Tibial nerve (tissue), 4 donors: ENCODE results near the gene SLC39A10. TPM values are rescaled to one million over a fixed set of nuclear protein-coding genes. Genes with fewer than 3 reads are reported as not detected.

Experiments
- DNase-seq, 2 donors: peaks; one replicate each; pipeline ENCODE4 v3.0.0-alpha.2; 2019; ENCODE audit warnings: low spot score in 2 of 2
- H3K27ac ChIP-seq, 4 donors: fragments of 200-600 bp; sonication (generic) in 3 of 4; one replicate each; pipeline ENCODE4 v1.5.1; 2017 to 2019; ENCODE audit warnings: mild to moderate bottlenecking in 1 of 4
- H3K27me3 ChIP-seq, 2 donors: fragments of 200-600 bp; sonication (generic) in 1 of 2; one replicate each; pipeline versions ENCODE4 v1.5.1 to v1.6.0; 2017 to 2019
- H3K36me3 ChIP-seq, 3 donors: fragments of 200-600 bp; sonication (generic); one replicate each; pipeline ENCODE4 v1.5.1; 2018 to 2019
- H3K4me1 ChIP-seq, 4 donors: fragments of 200-600 bp; sonication (generic) in 3 of 4; one replicate each; pipeline ENCODE4 v1.5.1; 2017 to 2019
- H3K4me3 ChIP-seq, 4 donors: fragments of 200-600 bp; sonication (generic) in 3 of 4; one replicate each; pipeline ENCODE4 v1.5.1; 2017 to 2019; ENCODE audit warnings: mild to moderate bottlenecking in 1 of 4, moderate library complexity in 1 of 4
- H3K9me3 ChIP-seq, 4 donors: fragments of 200-600 bp; sonication (generic) in 3 of 4; one replicate each; pipeline ENCODE4 v1.5.1; 2017 to 2019
- EP300 ChIP-seq, 2 donors: sonication (generic); formaldehyde crosslinking; IDR thresholded peaks; one replicate each; pipeline ENCODE4 v1.6.1; 2017; ENCODE audit warnings: antibody characterized with exemption in 2 of 2, mild to moderate bottlenecking in 1 of 2
- POLR2A ChIP-seq, 2 donors: fragments of 450-650 bp; IDR thresholded peaks; one replicate each; pipeline ENCODE4 v1.6.1; 2017; ENCODE audit warnings: antibody characterized with exemption in 2 of 2, mild to moderate bottlenecking in 2 of 2, moderate library complexity in 2 of 2
- WGBS, 2 donors: methylation state at CpG; one replicate each; pipeline ENCODE4 v1.1.5; 2018; 5-methylcytosine and 5-hydroxymethylcytosine counted together
- small RNA-seq: library from RNA; depleted of rRNA; stranded (forward); fragments of <200 nt; gene quantifications from one replicate; pipeline ENCODE3, GENCODE V24; 2016
- total RNA-seq, 4 donors: library from RNA; depleted of rRNA; stranded (reverse); fragments of >200 nt; gene quantifications; one replicate each; pipeline ENCODE4 v1.1.0, GENCODE V29; 2016
- TF ChIP-seq, protein P1 (sequence below), 5 experiments: fragments of 200-600 bp in 3 of 5; fragments of 450-650 bp in 2 of 5; sonication (generic) in 3 of 5; IDR thresholded peaks; one replicate each; pipeline ENCODE4 v1.5.1; 2016 to 2019; ENCODE audit warnings: antibody characterized with exemption in 5 of 5, mild to moderate bottlenecking in 3 of 5, moderate library complexity in 2 of 5

Gene SLC39A10
- total RNA-seq, 4 donors from 2014 or later, result 17.7 to 24.9 (median 20.7) TPM

- H3K27ac ChIP-seq, result no peak overlapping the region
- TF ChIP-seq, protein P1, sequence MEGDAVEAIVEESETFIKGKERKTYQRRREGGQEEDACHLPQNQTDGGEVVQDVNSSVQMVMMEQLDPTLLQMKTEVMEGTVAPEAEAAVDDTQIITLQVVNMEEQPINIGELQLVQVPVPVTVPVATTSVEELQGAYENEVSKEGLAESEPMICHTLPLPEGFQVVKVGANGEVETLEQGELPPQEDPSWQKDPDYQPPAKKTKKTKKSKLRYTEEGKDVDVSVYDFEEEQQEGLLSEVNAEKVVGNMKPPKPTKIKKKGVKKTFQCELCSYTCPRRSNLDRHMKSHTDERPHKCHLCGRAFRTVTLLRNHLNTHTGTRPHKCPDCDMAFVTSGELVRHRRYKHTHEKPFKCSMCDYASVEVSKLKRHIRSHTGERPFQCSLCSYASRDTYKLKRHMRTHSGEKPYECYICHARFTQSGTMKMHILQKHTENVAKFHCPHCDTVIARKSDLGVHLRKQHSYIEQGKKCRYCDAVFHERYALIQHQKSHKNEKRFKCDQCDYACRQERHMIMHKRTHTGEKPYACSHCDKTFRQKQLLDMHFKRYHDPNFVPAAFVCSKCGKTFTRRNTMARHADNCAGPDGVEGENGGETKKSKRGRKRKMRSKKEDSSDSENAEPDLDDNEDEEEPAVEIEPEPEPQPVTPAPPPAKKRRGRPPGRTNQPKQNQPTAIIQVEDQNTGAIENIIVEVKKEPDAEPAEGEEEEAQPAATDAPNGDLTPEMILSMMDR (IDR thresholded peaks at IDR 0.05), result no peak
- no peak for TF ChIP-seq EP300 (IDR thresholded peaks at IDR 0.05)
- TF ChIP-seq POLR2A (IDR thresholded peaks at IDR 0.05), result no peak
- H3K4me1 ChIP-seq, result no peaks in the 10 kb centered on the region
- peaks cover 0 to 9% (median 2%) of the 10 kb centered on the region in 4 donors for H3K9me3 ChIP-seq
- no peaks in the 10 kb centered on the region for H3K27me3 ChIP-seq
- no peak for DNase-seq
- H3K36me3 ChIP-seq, result no peaks in the 10 kb centered on the region
- no peak overlapping the region for H3K4me3 ChIP-seq
These were observed 112.9 kb downstream of the SLC39A10 start for GRCh38 chr2:195769975-195770374.

DNA sequence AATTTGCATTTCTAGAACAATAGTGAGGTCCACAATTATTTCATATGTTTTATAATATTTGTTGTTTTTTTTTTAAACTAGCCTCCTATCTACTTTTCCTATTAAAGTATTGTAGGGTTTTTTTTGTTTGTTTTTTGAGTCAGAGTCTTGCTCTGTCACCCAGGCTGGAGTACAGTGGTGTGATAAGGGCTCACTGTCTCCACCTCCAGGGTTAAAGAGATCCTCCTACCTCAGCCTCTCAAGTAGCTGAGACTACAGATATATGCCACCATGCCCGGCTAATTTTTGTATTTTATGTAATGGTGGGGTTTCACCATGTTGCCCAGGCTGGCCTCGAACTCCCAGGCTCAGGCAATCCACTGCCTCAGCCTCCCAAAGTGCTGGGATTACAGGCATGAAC lies 122.5 kb downstream of the SLC39A10 start:
- Histone ChIP-seq H3K4me3 (no peak overlapping the region), H3K27ac (no peak overlapping the region), H3K4me1 (no peaks in the 10 kb centered on the region), H3K9me3 (no peaks in the 10 kb centered on the region), H3K36me3 (no peaks in the 10 kb centered on the region), H3K27me3 (no peaks in the 10 kb centered on the region)
- TF ChIP-seq POLR2A (IDR thresholded peaks at IDR 0.05), result no peak
- TF ChIP-seq, protein P1 (IDR thresholded peaks at IDR 0.05), result no peak
- no peak for TF ChIP-seq EP300 (IDR thresholded peaks at IDR 0.05)
- 85 to 87% methylated on average over 2 of the region's 2 CpGs for whole genome bisulfite sequencing, 2 donors
- DNase-seq, result no peak

- TF ChIP-seq POLR2A (IDR thresholded peaks at IDR 0.05) (no peak), EP300 (IDR thresholded peaks at IDR 0.05) (no peak)
- TF ChIP-seq, protein P1 (IDR thresholded peaks at IDR 0.05), result no peak
- no peaks in the 10 kb centered on the region for H3K27me3 ChIP-seq
- no peak overlapping the region for H3K4me3 ChIP-seq
- H3K9me3 ChIP-seq, result no peaks in the 10 kb centered on the region
- no peaks in the 10 kb centered on the region for H3K36me3 ChIP-seq
- DNase-seq, result no peak
- 92 to 94% methylated on average over 2 of the region's 2 CpGs for WGBS, 2 donors
- H3K27ac ChIP-seq, result no peak overlapping the region
- H3K4me1 ChIP-seq, result no peaks in the 10 kb centered on the region
These were observed 125.1 kb downstream of the SLC39A10 start for GRCh38 chr2:195782156-195782555.

Small RNA genes within 50 kb of the gene (small RNA-seq; reads per million reads assigned to genes)
- gene RNU6-915P, result not detected
